Measurements from ENCODE around the gene SF3B6. TPM values are rescaled to one million over a fixed set of nuclear protein-coding genes. Genes with fewer than 3 reads are reported as not detected.

Gene SF3B6
- total and polyA plus RNA-seq, 2 donors (not counting 3 experiments of a cell fraction or from before 2014, with no cell fraction given) = 105 to 150 TPM

GRCh38 chr2:24073816-24074215 is 2.3 kb downstream of the SF3B6 start:
- dilution Hi-C loops (cut with MboI; ENCODE audit: extremely low pct_ligation_motif_present, low sequenced_read_pairs) (no loop called here), intact Hi-C loops (cut with micrococcal nuclease) (no loop called here)
- BruUV-seq (replicated peaks) = no TSS peak
- Histone ChIP-seq H2AFZ (ENCODE audit: low read depth, low read length) (no peak overlapping the region), H4K20me1 (replicated peaks; ENCODE audit: control insufficient read depth, extremely low read depth, insufficient read depth, low read length) (no peaks in the 10 kb centered on the region), H3K9me3 (replicated peaks; ENCODE audit: control insufficient read depth, insufficient read depth, low read length) (no peaks in the 10 kb centered on the region), H3K4me2 (ENCODE audit: insufficient read depth, low read length) (no peak overlapping the region), H3K79me2 (ENCODE audit: control insufficient read depth, insufficient read depth, low read length) (peaks cover 37% of the 10 kb centered on the region), H3K4me1 (ENCODE audit: control insufficient read depth, extremely low read depth, insufficient read depth, low read length) (peaks cover 12% of the 10 kb centered on the region), H3K27ac (ENCODE audit: insufficient read depth, low read depth, low read length) (no peak overlapping the region), H3K36me3 (ENCODE audit: control insufficient read depth in 2 of 2, extremely low read depth in 1 of 2, insufficient read depth in 2 of 2, low read length in 2 of 2) (peaks cover 3 to 6% of the 10 kb centered on the region in 2 experiments), H3K27me3 (ENCODE audit: control insufficient read depth in 2 of 2, insufficient read depth in 2 of 2, low read length in 2 of 2) (no peaks in the 10 kb centered on the region), H3K4me3 (replicated peaks in 1 of 3; ENCODE audit: insufficient read depth in 1 of 3, low read depth in 1 of 3, low read length in 3 of 3) (no peak overlapping the region), H3K9ac (replicated peaks; ENCODE audit: extremely low read depth, insufficient read depth, low read length) (no peak overlapping the region), H3K9me1 (replicated peaks; ENCODE audit: control insufficient read depth, extremely low read depth, insufficient read depth, low read length) (no peaks in the 10 kb centered on the region)
- no peak for TF ChIP-seq MYC (IDR thresholded peaks at IDR 0.05; ENCODE audit: low read depth, low read length)
- POLR2A ChIA-PET = no interaction called here
- FAIRE-seq (no peak), DNase-seq (ENCODE audit: low read depth, low spot score) (no peak)
- CTCF ChIA-PET = interaction anchor here (1.7 to 2.2 kb wide), 2 partner anchors 10 to 147 kb away, joined by 6 to 9 read pairs; partner anchors contain the start of genes ATAD2B and TP53I3

GRCh38 chr2:24072259-24072658 is 3.9 kb downstream of the SF3B6 start:
- FAIRE-seq = no peak
- CTCF ChIA-PET = interaction anchor here (1.2 to 2.2 kb wide), 3 partner anchors 12 to 145 kb away, joined by 3 to 9 read pairs (median 6); partner anchors contain the start of genes ATAD2B, TP53I3 and WDCP
- no peak overlapping the region for H3K4me2 ChIP-seq (ENCODE audit: insufficient read depth, low read length)

More at GRCh38 chr2:24072259-24072658, 3.9 kb downstream of the SF3B6 start:
- H3K9me3 ChIP-seq (replicated peaks; ENCODE audit: control insufficient read depth, insufficient read depth, low read length) = no peaks in the 10 kb centered on the region
- H3K79me2 ChIP-seq (ENCODE audit: control insufficient read depth, insufficient read depth, low read length) = peaks cover 37% of the 10 kb centered on the region
- H3K27ac ChIP-seq (ENCODE audit: insufficient read depth, low read depth, low read length) = no peak overlapping the region
- no peaks in the 10 kb centered on the region for H4K20me1 ChIP-seq (replicated peaks; ENCODE audit: control insufficient read depth, extremely low read depth, insufficient read depth, low read length)
- intact Hi-C loops (cut with micrococcal nuclease) = no loop called here
- no peak overlapping the region for H3K4me3 ChIP-seq (replicated peaks in 1 of 3; ENCODE audit: insufficient read depth in 1 of 3, low read depth in 1 of 3, low read length in 3 of 3)
- peaks cover 7% of the 10 kb centered on the region for H3K4me1 ChIP-seq (ENCODE audit: control insufficient read depth, extremely low read depth, insufficient read depth, low read length)
- no peaks in the 10 kb centered on the region for H3K27me3 ChIP-seq (ENCODE audit: control insufficient read depth in 2 of 2, insufficient read depth in 2 of 2, low read length in 2 of 2)
- peaks cover 6 to 11% of the 10 kb centered on the region in 2 experiments for H3K36me3 ChIP-seq (ENCODE audit: control insufficient read depth in 2 of 2, extremely low read depth in 1 of 2, insufficient read depth in 2 of 2, low read length in 2 of 2)
- POLR2A ChIA-PET = no interaction called here
- H2AFZ ChIP-seq (ENCODE audit: low read depth, low read length) = no peak overlapping the region
- BruUV-seq (replicated peaks) = no TSS peak
- TF ChIP-seq JUN (IDR thresholded peaks at IDR 0.05; ENCODE audit: borderline replicate concordance, insufficient read depth, insufficient read length, low read depth) (no peak), EZH2 (IDR thresholded peaks at IDR 0.05; ENCODE audit: borderline replicate concordance, low read depth, low read length, severe bottlenecking) (no peak), FOS (IDR thresholded peaks at IDR 0.05; ENCODE audit: borderline replicate concordance, insufficient read depth, low read length) (no peak), MYC (IDR thresholded peaks at IDR 0.05; ENCODE audit: low read depth, low read length) (no peak), POLR2A (IDR thresholded peaks at IDR 0.05; ENCODE audit: low read depth, low read length) (no peak), GATA2 (IDR thresholded peaks at IDR 0.05; ENCODE audit: insufficient read depth, insufficient read length, low read depth, low read length) (no peak), MAX (IDR thresholded peaks at IDR 0.05; ENCODE audit: insufficient read depth, insufficient read length) (no peak), POLR2AphosphoS5 (IDR thresholded peaks at IDR 0.05; ENCODE audit: insufficient read depth, low read depth, low read length) (no peak)
- TF ChIP-seq, protein P1, sequence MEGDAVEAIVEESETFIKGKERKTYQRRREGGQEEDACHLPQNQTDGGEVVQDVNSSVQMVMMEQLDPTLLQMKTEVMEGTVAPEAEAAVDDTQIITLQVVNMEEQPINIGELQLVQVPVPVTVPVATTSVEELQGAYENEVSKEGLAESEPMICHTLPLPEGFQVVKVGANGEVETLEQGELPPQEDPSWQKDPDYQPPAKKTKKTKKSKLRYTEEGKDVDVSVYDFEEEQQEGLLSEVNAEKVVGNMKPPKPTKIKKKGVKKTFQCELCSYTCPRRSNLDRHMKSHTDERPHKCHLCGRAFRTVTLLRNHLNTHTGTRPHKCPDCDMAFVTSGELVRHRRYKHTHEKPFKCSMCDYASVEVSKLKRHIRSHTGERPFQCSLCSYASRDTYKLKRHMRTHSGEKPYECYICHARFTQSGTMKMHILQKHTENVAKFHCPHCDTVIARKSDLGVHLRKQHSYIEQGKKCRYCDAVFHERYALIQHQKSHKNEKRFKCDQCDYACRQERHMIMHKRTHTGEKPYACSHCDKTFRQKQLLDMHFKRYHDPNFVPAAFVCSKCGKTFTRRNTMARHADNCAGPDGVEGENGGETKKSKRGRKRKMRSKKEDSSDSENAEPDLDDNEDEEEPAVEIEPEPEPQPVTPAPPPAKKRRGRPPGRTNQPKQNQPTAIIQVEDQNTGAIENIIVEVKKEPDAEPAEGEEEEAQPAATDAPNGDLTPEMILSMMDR (IDR thresholded peaks at IDR 0.05; ENCODE audit: extremely low read depth in 1 of 2, insufficient read depth in 1 of 2, low read depth in 1 of 2, low read length in 2 of 2) = no peak
- no peak overlapping the region for H3K9ac ChIP-seq (replicated peaks; ENCODE audit: extremely low read depth, insufficient read depth, low read length)
- DNase-seq (ENCODE audit: low read depth, low spot score) = no peak
- dilution Hi-C loops (cut with MboI; ENCODE audit: extremely low pct_ligation_motif_present, low sequenced_read_pairs) = no loop called here
- no peaks in the 10 kb centered on the region for H3K9me1 ChIP-seq (replicated peaks; ENCODE audit: control insufficient read depth, extremely low read depth, insufficient read depth, low read length)

Measured in endothelial cell of umbilical vein (primary cell).